ENCODE data around the gene DYNC2I2.
A peak's percentile ranks its signal among the peaks of the same experiment; 100 is the strongest.

Gene DYNC2I2

GRCh38 chr9:128638580-128638979 lies 18.1 kb downstream of the DYNC2I2 start:
- no peak for TF ChIP-seq CTCF (IDR thresholded peaks at IDR 0.05; ENCODE audit: low read depth, low read length)
- H3K4me3 ChIP-seq (ENCODE audit: low read depth, low read length), result no peak overlapping the region

- H3K4me3 ChIP-seq (ENCODE audit: low read depth, low read length), result no peak overlapping the region
- no peak for TF ChIP-seq CTCF (IDR thresholded peaks at IDR 0.05; ENCODE audit: low read depth, low read length)
Observed at GRCh38 chr9:128637656-128638055, 19.0 kb downstream of the DYNC2I2 start.

- TF ChIP-seq CTCF (IDR thresholded peaks at IDR 0.05; ENCODE audit: low read depth, low read length), result no peak
- no peak overlapping the region for H3K4me3 ChIP-seq (ENCODE audit: low read depth, low read length)
Observed at GRCh38 chr9:128636556-128637530, 19.8 kb downstream of the DYNC2I2 start.

GRCh38 chr9:128636024-128636390 lies 20.6 kb downstream of the DYNC2I2 start:
- H3K4me3 ChIP-seq (ENCODE audit: low read depth, low read length), result no peak overlapping the region

GRCh38 chr9:128635266-128636023 lies 21.2 kb downstream of the DYNC2I2 start:
- H3K4me3 ChIP-seq (ENCODE audit: low read depth, low read length), result no peak overlapping the region
- TF ChIP-seq CTCF (IDR thresholded peaks at IDR 0.05; ENCODE audit: low read depth, low read length), result peak; percentile 88

More at GRCh38 chr9:128636024-128636390, 20.6 kb downstream of the DYNC2I2 start:
- TF ChIP-seq CTCF (IDR thresholded peaks at IDR 0.05; ENCODE audit: low read depth, low read length), result no peak

GRCh38 chr9:128634651-128635262 lies 21.9 kb downstream of the DYNC2I2 start:
- no peak overlapping the region for H3K4me3 ChIP-seq (ENCODE audit: low read depth, low read length)

More at GRCh38 chr9:128634651-128635262, 21.9 kb downstream of the DYNC2I2 start:
- TF ChIP-seq CTCF (IDR thresholded peaks at IDR 0.05; ENCODE audit: low read depth, low read length), result no peak

Measured in WI38 (cell line).